SHP77 (cell line): ENCODE measurements around the gene PHETA1.

Experiments used
- DNase-seq, 2 experiments: peaks; one replicate each; lab custom pipeline; 2025; lab: John Stamatoyannopoulos, UW

The PHETA1 gene, protein sequence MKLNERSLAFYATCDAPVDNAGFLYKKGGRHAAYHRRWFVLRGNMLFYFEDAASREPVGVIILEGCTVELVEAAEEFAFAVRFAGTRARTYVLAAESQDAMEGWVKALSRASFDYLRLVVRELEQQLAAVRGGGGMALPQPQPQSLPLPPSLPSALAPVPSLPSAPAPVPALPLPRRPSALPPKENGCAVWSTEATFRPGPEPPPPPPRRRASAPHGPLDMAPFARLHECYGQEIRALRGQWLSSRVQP

DNA sequence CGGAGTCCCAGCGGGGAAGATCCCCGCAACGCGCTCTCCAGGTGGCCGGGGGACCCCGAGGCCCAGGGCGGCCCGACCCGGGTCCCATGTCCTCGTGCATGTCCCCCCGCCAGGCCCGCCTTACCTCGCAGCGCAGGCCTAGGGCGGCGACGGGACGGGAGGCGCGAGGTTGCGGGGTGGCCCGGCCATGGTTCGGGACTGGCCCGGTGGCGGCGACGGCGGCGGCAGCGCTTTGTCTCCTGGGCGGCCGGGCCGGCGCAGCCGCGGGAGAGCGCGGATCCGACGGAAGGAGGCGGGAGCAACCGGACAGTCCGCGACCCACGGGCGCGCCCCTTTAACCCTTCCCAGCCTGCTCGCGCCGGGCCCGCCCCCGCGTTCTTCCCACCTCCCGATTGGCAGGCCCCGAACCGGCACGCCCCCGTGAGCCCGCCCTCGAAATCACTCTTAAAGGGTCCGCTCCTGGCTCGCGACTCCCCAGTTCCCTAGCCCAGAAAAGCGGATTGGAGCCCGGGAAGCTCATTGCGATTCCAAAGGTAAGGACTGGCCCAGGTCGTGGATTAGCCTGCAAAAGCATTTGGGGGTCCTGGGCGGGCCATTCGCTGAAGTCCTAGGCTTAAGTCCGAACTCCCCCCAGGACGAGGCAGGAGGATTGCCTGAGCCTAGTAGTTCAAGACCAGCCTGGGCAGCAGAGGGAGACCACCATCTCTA, at the start of gene PHETA1:
Gene PHETA1 (minus strand): TSS at position 308 of the 708 bp plus-strand sequence. CDS start 5,668 bp downstream, outside the sequence.
- DNase-seq, result peak; percentile 81 to 85

DNA sequence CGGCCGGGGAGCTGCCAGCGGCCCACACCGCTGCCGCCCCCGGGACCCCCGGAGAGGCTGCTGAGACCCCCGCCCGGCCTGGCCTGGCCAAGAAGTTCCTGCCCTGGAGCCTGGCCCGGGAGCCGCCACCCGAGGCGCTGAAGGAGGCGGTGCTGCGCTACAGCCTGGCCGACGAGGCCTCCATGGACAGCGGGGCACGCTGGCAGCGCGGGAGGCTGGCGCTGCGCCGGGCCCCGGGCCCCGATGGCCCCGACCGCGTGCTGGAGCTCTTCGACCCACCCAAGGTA, 49.6 kb upstream of the PHETA1 start:
- no peak for DNase-seq

DNA sequence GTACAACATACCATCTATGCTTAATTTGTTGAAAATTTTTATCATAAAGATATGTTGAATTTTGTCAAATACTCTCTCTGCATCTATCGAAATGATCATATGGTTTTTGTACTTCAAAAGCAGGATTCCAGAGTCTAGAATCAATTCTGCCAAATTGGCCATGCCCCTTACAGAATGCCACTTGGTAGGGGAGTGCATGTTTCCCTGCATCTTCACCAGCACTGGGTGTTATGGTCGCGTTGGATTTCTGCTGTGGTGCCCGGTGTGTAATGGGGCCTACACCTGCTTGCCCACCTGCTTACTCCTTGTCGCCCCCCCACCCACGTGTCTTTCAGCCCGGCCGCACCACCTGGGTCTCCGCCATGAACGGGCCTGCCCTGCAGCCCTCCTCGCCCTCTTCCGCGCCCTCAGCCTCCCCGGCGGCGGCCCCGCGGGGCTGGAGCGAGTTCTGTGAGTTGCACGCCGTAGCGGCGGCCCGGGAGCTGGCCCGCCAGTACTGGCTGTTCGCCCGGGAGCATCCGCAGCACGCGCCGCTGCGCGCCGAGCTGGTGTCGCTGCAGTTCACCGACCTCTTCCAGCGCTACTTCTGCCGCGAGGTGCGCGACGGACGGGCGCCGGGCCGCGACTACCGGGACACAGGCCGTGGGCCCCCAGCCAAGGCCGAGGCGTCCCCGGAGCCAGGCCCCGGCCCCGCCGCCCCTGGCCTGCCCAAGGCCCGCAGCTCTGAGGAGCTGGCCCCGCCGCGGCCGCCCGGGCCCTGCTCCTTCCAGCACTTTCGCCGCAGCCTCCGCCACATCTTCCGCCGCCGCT, 49.1 kb upstream of the PHETA1 start:
- DNase-seq, result no peak

DNA sequence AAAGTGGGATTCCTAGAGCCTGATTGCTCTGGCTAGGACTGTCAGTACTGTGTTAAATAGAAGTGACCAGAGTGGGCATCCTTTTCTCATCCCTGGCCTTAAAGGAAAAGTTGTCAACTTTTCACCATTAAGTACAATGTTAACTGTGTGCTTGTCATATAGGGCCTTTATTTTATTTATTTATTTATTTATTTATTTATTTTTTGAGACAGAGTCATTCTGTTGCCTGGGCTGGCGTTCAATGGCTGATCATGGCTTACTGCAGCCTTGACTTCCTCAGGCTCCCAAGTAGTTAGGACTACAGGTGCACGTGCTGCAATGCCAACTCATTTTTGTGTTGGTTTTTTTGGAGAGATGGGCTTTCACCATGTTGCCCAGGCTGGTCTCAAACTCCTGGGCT, 48.4 kb upstream of the PHETA1 start:
- DNase-seq, result no peak

DNA sequence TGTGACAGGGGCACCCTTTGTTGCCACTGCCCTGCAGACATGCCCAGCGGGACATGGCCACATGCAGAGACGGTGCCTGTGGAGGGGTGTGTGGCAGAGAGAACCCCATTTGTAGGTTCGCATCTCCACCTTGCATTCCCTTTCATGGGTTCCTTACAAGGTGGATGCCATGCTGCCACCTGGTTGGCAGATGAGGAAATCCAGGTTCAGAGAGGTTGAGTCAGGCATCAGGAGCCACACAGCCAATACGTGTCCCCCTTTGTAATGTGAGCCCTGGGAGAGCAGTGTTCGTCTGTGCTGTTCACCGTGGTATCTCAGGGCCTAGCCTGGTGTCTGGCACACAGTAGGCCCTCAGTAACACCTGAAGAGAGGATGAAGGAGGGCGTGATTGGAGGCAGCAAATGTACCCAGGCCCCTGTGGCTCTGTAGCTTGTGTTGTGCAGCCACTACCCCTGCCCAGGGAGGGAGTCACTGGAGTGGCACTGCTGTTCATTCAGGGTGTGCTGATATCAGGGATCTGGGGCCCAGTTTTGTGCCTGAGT, 45.9 kb upstream of the PHETA1 start:
- no peak for DNase-seq

DNA sequence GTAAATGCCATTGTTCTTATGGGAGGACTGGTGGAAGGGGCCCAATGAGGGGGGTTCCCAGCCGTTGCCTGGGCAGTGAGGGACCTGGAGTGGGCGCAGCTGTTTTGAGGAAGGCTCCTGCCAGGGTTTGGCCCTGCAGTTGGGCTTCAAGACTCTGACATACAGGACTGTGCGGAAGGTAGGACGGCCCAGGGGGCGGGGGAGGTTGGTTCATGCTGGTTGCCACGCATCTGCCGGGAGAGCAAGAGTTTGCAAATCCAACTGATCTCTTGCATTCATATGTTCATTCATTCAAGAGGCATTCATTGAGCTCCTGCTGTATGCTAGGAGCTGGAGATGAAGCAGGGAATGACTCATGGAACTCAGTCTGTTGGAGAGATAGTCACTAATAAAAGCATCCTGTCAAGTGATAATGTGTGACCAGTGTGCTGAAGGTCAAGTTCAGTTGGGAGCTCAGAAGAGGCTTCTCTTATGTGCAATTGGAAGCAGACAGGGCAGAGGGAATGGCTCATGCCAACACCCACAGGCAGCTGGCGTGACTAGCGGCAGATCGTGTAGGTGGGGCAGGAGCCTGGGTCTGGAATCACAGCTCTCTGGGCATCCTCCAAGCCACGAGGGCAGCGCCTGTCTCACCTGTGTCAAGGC, 44.7 kb upstream of the PHETA1 start:
- DNase-seq, result no peak

DNA sequence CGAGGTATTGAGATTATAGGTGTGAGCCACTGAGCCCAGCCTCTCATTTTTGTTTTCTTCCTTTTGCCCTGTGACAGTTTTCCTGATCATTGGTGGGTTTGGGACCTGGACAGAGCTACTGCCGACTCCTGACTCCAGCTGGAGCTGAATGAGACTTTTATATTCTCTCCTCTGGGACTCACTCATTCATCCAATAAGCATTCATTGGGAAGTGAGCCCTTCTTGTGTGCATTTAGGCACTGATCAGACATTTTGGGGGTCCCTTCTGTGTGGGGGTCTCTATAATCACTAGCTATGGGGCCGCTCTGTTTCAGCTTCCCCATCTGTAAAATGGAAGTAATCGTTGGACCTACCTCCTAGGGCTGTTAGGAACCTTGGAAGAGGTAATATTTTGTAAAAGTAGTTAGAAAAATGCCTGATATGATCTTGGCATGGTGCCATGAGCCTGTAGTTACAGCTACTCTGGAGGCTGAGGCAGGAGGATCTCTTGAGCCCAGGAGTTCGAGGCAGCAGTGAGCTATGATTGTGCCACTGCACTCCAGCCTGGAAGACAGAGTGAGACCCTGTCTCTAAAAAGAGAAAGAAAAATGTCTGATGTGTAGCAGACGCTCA, 44.0 kb upstream of the PHETA1 start:
- no peak for DNase-seq

DNA sequence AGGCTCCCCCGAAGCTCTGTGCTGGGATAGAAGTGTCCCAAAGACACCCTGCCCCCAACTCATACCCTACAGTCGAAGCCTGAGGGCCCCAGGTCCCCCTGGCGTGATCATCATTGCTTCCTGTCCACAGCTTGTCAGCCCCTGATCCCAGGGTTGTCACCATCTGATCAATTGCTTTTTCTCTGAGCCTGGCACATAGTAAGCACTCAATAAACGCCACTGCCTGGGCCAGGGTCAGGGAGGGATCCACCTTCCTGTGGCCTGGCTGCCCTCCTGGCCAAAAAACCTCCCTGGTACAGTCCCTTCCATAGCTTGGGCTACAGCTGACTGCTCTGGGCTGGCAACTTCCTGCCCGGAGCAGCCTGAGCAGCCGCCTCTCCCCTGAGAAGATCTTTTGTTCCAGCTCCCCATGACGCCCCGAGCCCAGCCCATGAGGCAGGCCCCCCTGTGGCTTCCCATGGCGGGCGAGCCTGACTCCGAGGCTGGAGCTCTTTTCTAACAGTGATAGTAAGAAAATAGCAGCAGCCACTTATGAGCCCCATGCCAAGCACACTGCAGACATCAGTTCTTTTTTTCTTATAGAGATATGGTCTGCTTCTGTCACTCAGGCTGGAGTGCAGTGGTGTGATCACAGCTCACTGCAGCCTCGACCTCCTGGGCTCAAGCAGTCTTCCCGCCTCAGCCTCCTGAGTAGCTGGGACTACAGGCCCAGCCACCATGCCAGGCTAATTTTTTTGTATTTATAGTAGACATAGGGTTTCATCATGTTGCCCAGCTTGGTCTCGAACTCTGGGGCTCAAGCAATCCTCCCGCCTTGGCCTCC, 43.3 kb upstream of the PHETA1 start:
- DNase-seq, result no peak

DNA sequence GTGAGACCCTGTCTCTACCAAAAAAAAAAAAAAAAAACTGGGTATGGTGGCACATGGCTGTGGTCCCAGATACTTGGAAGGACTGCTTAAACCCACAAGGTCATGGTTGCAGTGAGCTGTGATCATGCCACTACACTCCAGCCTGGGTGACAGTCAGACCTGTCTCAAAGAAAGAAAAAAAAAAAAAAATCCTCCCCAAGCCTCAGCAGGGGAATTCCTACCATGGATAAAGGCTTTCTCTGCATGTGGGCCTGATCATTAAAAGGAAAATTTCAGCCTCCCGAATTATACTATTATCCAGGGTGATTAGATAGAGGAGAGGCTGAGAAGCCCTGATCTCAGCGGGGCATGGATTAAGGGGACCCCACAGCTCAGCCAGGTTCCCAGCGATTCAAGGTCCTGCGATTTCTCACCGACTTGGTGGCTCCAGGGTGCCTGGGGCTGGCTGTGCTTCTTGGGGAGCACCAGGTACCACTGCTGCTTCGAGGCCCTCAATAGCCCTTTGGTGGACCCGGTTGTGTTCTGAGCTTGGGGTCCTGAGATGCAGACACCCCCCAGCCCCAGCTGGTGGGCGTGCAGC, 42.4 kb upstream of the PHETA1 start:
- no peak for DNase-seq

DNA sequence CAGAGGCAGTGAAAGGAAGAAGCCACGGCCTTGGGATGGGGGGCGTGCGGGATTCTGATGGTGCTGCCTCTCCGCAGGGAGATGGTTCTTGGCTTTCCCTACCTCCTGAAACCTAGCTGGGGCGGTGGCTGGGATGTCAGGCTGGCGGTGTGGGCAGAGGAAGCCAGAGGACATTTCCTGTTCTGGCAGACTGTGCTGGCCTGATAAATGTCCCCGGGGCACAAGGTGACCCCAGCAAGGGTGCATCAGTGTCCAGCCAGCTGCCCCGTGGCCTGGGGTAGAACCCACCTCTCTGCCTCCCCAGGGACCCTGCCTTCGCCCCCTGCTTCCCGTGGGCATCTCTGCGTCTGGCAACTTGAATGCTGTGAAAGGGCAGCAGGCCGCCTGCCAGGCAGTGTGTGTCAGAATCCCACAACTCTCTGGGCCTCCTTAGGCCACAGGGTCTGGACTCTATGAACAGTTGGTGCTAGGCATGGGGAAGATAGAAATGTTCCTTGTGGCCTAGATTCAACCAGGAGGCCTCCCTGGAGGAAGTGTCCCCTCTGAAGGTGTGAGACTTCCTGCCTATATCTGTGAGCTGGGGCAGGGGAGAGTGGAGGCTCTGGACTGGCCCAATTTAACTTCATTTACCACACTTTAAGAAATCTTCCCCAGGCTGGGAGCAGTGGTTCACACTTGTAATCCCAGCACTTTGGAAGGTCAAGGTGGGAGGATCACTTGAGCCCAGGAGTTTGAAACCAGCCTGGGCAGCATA, 41.7 kb upstream of the PHETA1 start:
- DNase-seq, result no peak

DNA sequence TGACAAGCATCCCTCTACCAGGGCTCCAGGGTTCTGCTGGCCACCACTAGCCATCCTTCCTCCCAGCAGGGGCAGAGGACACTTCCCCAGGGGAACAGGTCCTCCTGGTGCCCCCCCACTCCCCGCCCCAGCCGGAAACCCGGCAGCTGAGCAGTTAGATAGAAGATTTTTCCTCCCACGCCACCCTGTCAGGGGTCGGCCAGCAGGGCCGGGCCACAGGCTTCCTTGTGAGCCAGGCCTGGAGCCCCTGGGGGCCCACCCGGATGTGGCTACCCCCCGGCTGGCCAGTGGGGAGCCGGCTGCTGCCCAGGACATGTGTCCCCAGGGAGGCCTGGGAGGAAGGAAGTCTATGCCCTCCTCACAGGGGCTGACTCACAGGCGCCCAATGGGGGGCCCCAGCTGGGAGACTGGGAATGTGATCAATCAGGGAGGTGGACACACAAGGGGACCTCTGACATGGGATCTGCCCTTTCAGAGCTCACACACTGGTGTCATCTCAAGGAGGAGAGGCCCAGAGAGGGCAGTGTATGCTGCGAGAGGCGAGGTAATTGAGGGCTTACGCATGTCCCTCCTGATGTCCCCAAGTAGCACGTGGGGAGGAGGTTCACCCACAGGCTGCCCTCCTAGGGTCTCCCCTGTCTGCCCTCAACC, 41.0 kb upstream of the PHETA1 start:
- DNase-seq, result no peak

DNA sequence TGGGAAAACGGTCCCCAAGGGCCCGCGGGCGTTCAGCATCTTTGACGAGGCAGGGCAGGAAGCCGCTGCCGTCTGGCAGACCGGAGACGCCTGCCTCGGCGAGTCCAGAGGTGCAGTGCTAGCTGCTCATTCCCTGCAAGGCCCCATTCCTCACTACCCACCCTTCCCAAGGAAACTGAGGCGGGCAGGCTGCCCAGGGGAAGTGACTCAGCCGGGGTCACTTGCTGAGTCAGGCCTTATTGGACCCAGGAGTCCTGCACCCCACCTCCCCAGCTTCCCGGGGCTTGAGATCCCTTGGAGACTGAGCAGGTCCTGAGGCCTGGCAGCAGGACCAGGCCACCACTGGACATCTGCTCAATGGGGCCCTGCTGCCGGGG, 40.5 kb upstream of the PHETA1 start:
- no peak for DNase-seq

DNA sequence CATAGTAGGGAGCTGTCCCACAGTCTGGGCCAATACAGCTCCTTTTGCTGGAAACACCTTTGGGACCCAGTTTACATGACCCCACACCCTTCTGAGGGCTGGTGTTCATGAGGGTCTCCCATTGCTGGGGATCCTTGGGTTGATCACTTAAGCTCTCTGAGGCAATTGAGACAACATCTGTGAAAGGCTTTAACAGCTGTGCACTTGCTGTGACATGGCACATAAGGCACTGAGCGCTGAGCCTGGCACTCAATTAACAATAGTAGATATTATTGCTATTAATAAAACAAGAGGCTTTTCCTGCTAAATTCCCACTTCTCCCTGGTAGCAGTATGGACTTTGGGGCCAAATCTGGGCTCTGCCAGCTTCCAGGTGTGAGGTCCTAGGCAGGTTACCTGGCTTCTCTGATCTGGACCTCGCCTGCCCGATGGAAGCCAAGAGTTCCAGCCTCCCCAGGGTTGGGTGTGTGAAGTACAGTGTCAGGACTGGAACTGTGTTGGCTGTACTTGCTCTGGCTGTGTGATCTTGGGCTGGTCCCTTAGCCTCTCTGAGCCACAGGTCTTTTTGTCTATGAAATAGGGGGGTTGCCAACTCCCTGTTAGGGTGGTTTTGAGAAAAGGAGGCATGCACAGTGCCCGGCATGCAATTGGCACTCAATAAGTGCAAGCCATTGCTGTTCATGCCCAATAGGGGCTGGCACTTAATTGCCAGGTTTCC, 39.9 kb upstream of the PHETA1 start:
- no peak for DNase-seq

DNA sequence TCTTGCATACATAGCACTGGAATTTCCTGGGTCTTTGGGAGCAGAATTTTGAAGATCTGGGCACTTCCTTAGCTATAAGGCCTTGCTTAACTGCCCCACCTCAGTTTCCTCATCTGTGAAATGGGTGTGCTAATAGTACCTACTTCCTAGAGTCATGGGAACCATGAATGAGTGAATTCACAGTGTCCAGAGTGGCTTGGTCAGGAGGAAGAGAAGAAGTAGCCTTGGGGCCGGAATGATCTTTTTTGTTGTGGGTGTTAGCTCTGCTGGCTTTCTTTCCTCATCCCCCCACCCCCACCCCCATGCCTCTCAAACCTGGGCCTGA, 39.2 kb upstream of the PHETA1 start:
- DNase-seq, result no peak

DNA sequence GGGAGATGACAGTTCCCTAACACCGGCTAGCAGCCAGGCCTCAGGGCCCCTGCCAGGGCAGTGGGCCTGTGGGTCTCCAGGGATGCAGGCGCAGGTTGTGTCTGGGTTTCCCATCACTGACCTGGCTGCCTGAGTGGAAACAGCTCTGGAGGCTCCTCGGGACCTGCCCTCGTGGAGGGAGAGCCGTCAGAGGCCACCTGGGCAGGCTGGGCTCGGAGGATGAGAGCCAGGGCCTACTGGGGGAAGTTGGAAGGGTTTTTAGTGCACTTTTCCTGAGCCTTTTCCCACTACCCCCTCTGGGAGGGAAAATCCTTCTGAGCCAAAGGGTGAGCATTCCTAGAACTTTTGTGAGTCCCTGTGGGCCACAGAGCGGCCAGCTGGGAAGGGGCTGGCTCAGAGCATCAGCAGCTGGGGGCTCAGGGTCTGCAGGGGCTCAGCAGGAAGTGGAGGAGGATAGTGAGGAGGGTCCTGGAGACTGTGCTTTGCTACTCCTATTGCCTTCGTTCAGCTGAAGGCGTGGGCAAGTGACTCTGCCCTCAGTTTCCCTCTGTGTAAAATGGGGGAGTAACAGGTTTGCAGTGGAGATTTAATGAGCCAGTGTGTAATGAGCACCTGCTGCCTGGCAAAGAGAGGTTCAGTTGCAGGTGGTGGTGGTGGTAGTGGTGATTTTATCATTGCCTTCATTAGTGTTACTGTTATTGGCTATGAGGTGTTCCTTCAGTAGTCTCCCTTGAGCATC, 38.7 kb upstream of the PHETA1 start:
- no peak for DNase-seq

DNA sequence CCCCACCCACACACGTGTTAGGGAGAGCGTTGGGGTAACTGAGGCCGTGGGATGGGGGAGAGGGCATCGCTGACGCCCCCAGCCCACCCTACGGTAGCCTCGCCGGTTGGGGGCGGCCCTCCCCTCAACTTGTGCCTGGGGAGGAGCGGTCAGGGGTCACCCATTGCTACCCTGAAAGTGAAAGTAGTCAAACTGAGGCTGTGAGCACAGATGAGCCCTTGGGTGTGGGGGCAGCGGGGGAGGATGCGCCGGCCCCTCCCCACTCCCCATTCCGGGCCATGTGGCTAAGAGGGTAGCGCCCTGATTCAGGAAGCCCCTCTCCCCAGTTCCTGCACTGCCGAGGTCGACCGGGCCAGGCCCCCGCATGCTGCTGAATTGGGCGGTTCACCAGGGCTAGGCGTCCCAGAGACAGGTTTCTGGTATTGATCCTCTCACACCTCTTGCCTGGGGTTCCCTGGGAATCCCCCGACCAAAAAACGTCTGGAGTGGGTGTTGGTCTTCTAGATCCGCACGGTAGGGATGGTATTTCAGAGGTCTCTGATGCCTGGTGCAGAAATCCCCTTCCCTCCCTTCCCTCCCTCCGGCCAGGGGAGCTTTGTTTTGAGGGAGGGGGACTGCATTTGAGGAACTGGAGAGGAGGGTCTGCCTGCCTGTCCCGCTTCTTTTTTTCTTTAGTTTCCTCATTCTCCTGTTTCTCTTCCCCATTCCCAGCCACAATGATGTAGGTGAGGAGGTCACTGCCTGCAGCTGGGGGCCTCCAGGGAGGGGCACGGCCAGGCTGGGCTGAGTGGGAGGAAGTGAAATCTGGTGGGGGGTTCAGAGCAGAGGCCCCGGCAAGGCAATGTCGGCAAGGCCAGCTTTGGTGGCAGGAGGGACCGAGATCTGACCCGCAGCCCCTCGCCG, 37.8 kb upstream of the PHETA1 start:
- DNase-seq, result no peak

DNA sequence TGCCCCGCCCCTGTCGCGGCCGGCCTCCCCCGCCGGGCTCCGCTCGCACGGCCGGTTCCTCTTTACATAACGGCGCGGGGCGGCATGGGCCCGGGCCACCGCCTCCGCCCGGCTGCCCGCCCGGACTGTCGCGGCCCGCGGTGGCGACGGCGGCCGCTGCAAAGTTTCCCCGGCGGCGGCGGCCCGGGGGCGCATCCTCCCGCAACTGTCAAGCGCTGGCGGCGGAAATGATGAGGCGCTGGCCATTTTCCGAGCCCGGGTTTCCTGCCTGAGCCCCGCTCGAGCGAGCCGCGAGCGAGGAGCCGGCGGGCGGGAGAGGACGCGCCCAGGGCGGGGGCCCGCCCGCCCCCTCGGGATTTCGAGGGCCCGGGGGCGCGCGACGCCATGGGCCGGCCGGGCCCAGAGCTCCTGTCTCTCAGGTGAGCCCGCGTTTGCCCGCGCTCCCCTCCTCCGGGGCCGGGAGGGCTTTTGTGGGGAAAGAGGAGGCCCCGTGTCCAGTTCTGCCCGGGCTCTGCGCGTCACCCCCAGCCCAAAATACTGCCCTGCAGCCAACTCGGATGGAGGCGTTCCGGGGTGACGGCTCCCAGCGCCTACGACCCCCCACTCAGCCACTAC, 37.1 kb upstream of the PHETA1 start, which contains the start of gene SH2B3:
Gene SH2B3 (plus strand): TSS at position 65 of the 615 bp plus-strand sequence. CDS start 12,223 bp downstream, outside the sequence.
- DNase-seq, result peak in 1 of 2 experiments; percentile 65
